OCI-LY7 (cell line): ENCODE data around the gene NF1. TPM values are rescaled to one million over a fixed set of nuclear protein-coding genes. Genes with fewer than 3 reads are reported as not detected.

ENCODE experiments used
- BruUV-seq: library from RNA; stranded (reverse); fragments of 400-500 nt; replicated peaks from 2 replicates; lab custom pipeline; 2021; lab: Mats Ljungman, UMichigan
- CTCF ChIA-PET: fragments of 300-600 bp; sonication (Branson Sonifier 250); formaldehyde crosslinking; loops from one replicate; lab custom pipeline; 2022; ENCODE audit warnings: antibody characterized with exemption; ENCODE audit not compliant: unreplicated experiment; lab: Charles Lee
- POLR2A ChIA-PET: fragments of 300-600 bp; sonication (Branson Sonifier 250); formaldehyde crosslinking; loops from one replicate; lab custom pipeline; 2022; ENCODE audit warnings: antibody characterized with exemption; lab: Charles Lee
- DNase-seq: peaks from one replicate; pipeline ENCODE4 v3.0.0-alpha.2; 2015; ENCODE audit warnings: low spot score
- H2AFZ ChIP-seq: fragments of 200-600 bp; sonication (generic), shearing (Covaris generic); 2 replicates; pipeline ENCODE4 v1.6.1; 2014; ENCODE audit warnings: mild to moderate bottlenecking, antibody characterized with exemption, low read length, moderate library complexity
- H3K27ac ChIP-seq: fragments of 200-600 bp; sonication (generic); 2 replicates; pipeline ENCODE4 v1.5.1; 2014; ENCODE audit warnings: mixed run types, low read depth, mild to moderate bottlenecking, moderate library complexity, low read length, inconsistent platforms; ENCODE audit not compliant: poor library complexity, severe bottlenecking
- H3K36me3 ChIP-seq: fragments of 200-600 bp; sonication (generic); 2 replicates; pipeline ENCODE4 v1.6.1; 2014; ENCODE audit warnings: mild to moderate bottlenecking, antibody characterized with exemption, low read length, moderate library complexity, mixed read lengths; ENCODE audit not compliant: insufficient read depth
- H3K4me1 ChIP-seq: fragments of 200-600 bp; sonication (generic); 2 replicates; pipeline ENCODE4 v1.5.1; 2014; ENCODE audit warnings: mild to moderate bottlenecking, low read length; ENCODE audit not compliant: insufficient read depth, poor library complexity, severe bottlenecking
- H3K4me2 ChIP-seq: fragments of 200-600 bp; sonication (generic); 2 replicates; pipeline ENCODE4 v1.6.1; 2014; ENCODE audit warnings: mild to moderate bottlenecking, low read length
- H3K4me3 ChIP-seq: fragments of 200-600 bp; sonication (generic); 2 replicates; pipeline ENCODE4 v1.5.1; 2014; ENCODE audit warnings: mild to moderate bottlenecking, low read depth, low read length; ENCODE audit not compliant: poor library complexity, severe bottlenecking
- H3K79me2 ChIP-seq: fragments of 200-600 bp; sonication (generic); 2 replicates; pipeline ENCODE4 v1.6.1; 2016; ENCODE audit warnings: low read depth, mild to moderate bottlenecking, low read length, moderate library complexity, mixed read lengths; ENCODE audit not compliant: insufficient read depth
- H3K9me2 ChIP-seq: fragments of 200-600 bp; sonication (generic); 2 replicates; pipeline ENCODE4 v1.6.1; 2016; ENCODE audit warnings: mild to moderate bottlenecking, low read length, mixed read lengths; ENCODE audit not compliant: insufficient read depth
- H3K9me3 ChIP-seq: fragments of 200-600 bp; sonication (generic); 2 replicates; pipeline ENCODE4 v1.6.1; 2014; ENCODE audit warnings: mild to moderate bottlenecking, mixed run types, low read length, mixed read lengths
- H4K20me1 ChIP-seq: fragments of 200-600 bp; sonication (generic); 2 replicates; pipeline ENCODE4 v1.6.1; 2014; ENCODE audit warnings: mild to moderate bottlenecking, antibody characterized with exemption, low read length, moderate library complexity, mixed read lengths; ENCODE audit not compliant: insufficient read depth
- EZH2phosphoT487 ChIP-seq: fragments of 200-600 bp; sonication (generic); IDR thresholded peaks from 2 replicates; pipeline ENCODE4 v1.6.1; 2018; ENCODE audit warnings: low read depth, borderline replicate concordance, mild to moderate bottlenecking, mixed run types, antibody characterized with exemption, low read length, moderate library complexity, mixed read lengths
- intact Hi-C: fragments of 100-400 bp; cut with micrococcal nuclease; formaldehyde crosslinking; loops from one replicate; pipeline ENCODE4 v1.10.0; 2022; ENCODE audit not compliant: unreplicated experiment
- total RNA-seq, 2 experiments: library from RNA; depleted of rRNA in 1 of 2; stranded (reverse); fragments of >200 nt in 1 of 2; shearing (Covaris generic) in 1 of 2; gene quantifications; 2 replicates each; pipeline ENCODE4 v1.2.3, GENCODE V29; 2014 to 2022
- TF ChIP-seq, protein P1 (sequence below): fragments of 200-600 bp; sonication (generic); conservative IDR thresholded peaks from 2 replicates; pipeline ENCODE4 v1.5.1; 2014; ENCODE audit warnings: mild to moderate bottlenecking, antibody characterized with exemption, low read length, moderate library complexity, mixed read lengths

Gene NF1
- total RNA-seq, 2 experiments from 2014 or later = 38.7 to 64.8 TPM

DNA sequence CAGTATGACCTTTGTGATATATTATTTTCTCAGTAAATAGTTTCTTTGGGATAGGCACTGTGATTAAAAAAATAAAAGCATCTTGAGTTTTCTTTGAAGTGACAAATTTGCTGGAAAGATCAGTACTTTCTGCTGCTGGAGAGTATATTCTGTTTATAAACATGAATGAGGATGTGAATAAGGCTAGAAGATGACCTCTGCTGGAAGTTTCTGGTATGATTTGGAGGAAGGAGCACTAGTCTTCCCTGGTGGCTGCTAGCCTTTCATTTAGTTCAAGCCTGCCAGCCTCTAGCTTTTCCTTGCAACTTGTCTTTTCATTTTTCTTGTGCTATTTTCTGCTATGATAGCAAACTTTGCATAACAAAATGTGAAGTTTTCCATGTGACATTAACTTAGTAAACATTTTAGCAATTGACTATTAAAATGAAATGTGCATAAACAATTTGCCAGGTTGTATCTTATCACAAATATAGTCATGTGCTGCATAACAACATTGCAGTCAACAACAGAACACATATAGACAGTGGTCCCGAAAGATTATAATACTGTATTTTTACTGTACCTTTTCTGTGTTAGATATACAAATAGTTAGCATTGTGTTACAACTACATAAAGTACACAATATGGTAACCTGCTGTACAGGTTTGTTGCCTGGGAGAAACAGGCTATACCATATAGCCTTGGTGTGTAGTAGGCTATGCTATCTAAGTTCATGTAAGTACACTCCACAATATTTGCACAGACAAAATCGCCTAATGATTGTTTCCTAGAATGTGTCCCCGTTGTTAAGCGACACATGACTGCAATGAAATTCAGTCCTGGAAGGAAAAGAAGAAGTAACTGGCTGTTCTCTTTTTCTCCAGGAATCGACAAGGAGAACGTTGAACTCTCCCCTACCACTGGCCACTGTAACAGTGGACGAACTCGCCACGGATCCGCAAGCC, 278.6 kb downstream of the NF1 start:
- H4K20me1 ChIP-seq = no peaks in the 10 kb centered on the region
- no peaks in the 10 kb centered on the region for H3K9me3 ChIP-seq
- H2AFZ ChIP-seq = no peak overlapping the region
- H3K9me2 ChIP-seq = no peaks in the 10 kb centered on the region
- TF ChIP-seq, protein P1, sequence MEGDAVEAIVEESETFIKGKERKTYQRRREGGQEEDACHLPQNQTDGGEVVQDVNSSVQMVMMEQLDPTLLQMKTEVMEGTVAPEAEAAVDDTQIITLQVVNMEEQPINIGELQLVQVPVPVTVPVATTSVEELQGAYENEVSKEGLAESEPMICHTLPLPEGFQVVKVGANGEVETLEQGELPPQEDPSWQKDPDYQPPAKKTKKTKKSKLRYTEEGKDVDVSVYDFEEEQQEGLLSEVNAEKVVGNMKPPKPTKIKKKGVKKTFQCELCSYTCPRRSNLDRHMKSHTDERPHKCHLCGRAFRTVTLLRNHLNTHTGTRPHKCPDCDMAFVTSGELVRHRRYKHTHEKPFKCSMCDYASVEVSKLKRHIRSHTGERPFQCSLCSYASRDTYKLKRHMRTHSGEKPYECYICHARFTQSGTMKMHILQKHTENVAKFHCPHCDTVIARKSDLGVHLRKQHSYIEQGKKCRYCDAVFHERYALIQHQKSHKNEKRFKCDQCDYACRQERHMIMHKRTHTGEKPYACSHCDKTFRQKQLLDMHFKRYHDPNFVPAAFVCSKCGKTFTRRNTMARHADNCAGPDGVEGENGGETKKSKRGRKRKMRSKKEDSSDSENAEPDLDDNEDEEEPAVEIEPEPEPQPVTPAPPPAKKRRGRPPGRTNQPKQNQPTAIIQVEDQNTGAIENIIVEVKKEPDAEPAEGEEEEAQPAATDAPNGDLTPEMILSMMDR = peak; percentile 91
- no peak for TF ChIP-seq EZH2phosphoT487
- no peaks in the 10 kb centered on the region for H3K79me2 ChIP-seq
- H3K4me1 ChIP-seq = no peaks in the 10 kb centered on the region
- ChIA-PET POLR2A (interaction anchor here (0.6 to 0.7 kb wide), 2 partner anchors 10 to 1006 kb away, joined by 3 read pairs; no protein-coding TSS in a partner anchor), CTCF (no interaction called here)
- intact Hi-C loops = loop anchor here (2.0 to 5.0 kb wide), 3 partner anchors 61 to 361 kb away; no protein-coding TSS in a partner anchor
- H3K4me2 ChIP-seq = no peak overlapping the region
- H3K36me3 ChIP-seq = peaks cover 22% of the 10 kb centered on the region
- BruUV-seq = no TSS peak
- H3K27ac ChIP-seq = no peak overlapping the region
- no peak overlapping the region for H3K4me3 ChIP-seq
- DNase-seq = peak; percentile 74

DNA sequence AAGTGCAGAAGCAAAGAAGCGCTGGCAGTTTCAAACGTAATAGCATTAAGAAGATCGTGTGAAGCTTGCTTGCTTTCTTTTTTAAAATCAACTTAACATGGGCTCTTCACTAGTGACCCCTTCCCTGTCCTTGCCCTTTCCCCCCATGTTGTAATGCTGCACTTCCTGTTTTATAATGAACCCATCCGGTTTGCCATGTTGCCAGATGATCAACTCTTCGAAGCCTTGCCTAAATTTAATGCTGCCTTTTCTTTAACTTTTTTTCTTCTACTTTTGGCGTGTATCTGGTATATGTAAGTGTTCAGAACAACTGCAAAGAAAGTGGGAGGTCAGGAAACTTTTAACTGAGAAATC, 279.3 kb downstream of the NF1 start:
- no peak for DNase-seq
- H3K4me1 ChIP-seq = no peaks in the 10 kb centered on the region
- intact Hi-C loops = loop anchor here (5.0 kb wide), 2 partner anchors 157 to 362 kb away; no protein-coding TSS in a partner anchor
- H3K36me3 ChIP-seq = peaks cover 22% of the 10 kb centered on the region
- no peaks in the 10 kb centered on the region for H3K9me3 ChIP-seq
- TF ChIP-seq EZH2phosphoT487 = no peak
- TF ChIP-seq, protein P1 = no peak
- H3K9me2 ChIP-seq = no peaks in the 10 kb centered on the region
- H2AFZ ChIP-seq = no peak overlapping the region
- ChIA-PET POLR2A (no interaction called here), CTCF (no interaction called here)
- no TSS peak for BruUV-seq
- no peak overlapping the region for H3K27ac ChIP-seq
- H3K79me2 ChIP-seq = no peaks in the 10 kb centered on the region
- H3K4me2 ChIP-seq = no peak overlapping the region
- H4K20me1 ChIP-seq = no peaks in the 10 kb centered on the region
- no peak overlapping the region for H3K4me3 ChIP-seq

DNA sequence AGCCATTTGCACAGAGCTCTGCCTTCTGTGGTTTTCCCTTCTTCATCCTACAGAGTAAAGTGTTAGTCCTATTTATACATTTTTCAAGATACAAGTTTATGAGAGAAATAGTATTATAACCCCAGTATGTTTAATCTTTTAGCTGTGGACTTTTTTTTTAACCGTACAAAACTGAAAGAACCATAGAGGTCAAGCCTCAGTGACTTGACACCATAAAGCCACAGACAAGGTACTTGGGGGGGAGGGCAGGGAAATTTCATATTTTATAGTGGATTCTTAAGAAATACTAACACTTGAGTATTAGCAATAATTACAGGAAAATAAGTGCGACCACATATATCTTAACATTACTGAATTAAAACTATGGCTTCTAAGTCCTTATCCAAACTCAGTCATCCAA, 279.7 kb downstream of the NF1 start:
- H3K9me2 ChIP-seq = no peaks in the 10 kb centered on the region
- no peak overlapping the region for H3K4me2 ChIP-seq
- peaks cover 17% of the 10 kb centered on the region for H3K36me3 ChIP-seq
- intact Hi-C loops = loop anchor here (5.0 kb wide), 2 partner anchors 157 to 362 kb away; no protein-coding TSS in a partner anchor
- no peaks in the 10 kb centered on the region for H3K4me1 ChIP-seq
- no peak overlapping the region for H3K4me3 ChIP-seq
- BruUV-seq = no TSS peak
- H3K27ac ChIP-seq = no peak overlapping the region
- TF ChIP-seq EZH2phosphoT487 = no peak
- H3K79me2 ChIP-seq = no peaks in the 10 kb centered on the region
- CTCF ChIA-PET = no interaction called here
- H2AFZ ChIP-seq = no peak overlapping the region
- POLR2A ChIA-PET = no interaction called here
- no peak for DNase-seq
- H4K20me1 ChIP-seq = no peaks in the 10 kb centered on the region
- H3K9me3 ChIP-seq = no peaks in the 10 kb centered on the region
